Endothelial cell of umbilical vein (primary cell): ENCODE results near the gene TREM2. TPM values are rescaled to one million over a fixed set of nuclear protein-coding genes. Genes with fewer than 3 reads are reported as not detected.

Experiments used
- BruUV-seq: library from RNA; stranded (reverse); fragments of 400-500 nt; replicated peaks from 2 replicates; lab custom pipeline; 2021; lab: Mats Ljungman, UMichigan
- CTCF ChIA-PET: fragments of 300-600, 350-600 bp; sonication (Branson Sonifier 250); formaldehyde crosslinking; loops from one replicate; lab custom pipeline; 2021; ENCODE audit warnings: antibody characterized with exemption, inconsistent platforms; lab: Charles Lee
- POLR2A ChIA-PET: fragments of 300-600, 350-600 bp; sonication (Branson Sonifier 250); formaldehyde crosslinking; loops from one replicate; lab custom pipeline; 2021; ENCODE audit warnings: antibody characterized with exemption, inconsistent platforms; lab: Charles Lee
- DNase-seq: peaks from one replicate; pipeline ENCODE4 v3.0.0-alpha.2; 2011; ENCODE audit warnings: low read depth, low spot score
- FAIRE-seq: peaks from 2 replicates; lab custom pipeline; 2011; peaks lifted over from hg19 to GRCh38; lab: Jason Lieb, UNC
- H2AFZ ChIP-seq: 2 replicates; pipeline ENCODE4 v1.6.0; 2012; ENCODE audit warnings: low read depth, low read length, control low read depth, inconsistent platforms
- H3K27ac ChIP-seq: 2 replicates; pipeline ENCODE4 v1.5.1; 2011; ENCODE audit warnings: low read depth, mild to moderate bottlenecking, control low read depth, low read length, moderate library complexity; ENCODE audit not compliant: insufficient read depth
- H3K27me3 ChIP-seq, 2 experiments: 2 replicates each; pipeline versions ENCODE4 v1.6.0 to v1.6.1; 2011; ENCODE audit warnings: low read length in 2 of 2, mixed read lengths in 1 of 2; ENCODE audit not compliant: control insufficient read depth in 2 of 2, insufficient read depth in 2 of 2
- H3K36me3 ChIP-seq, 2 experiments: 2 replicates in 1 of 2; 3 replicates in 1 of 2; pipeline ENCODE4 v1.5.1; 2011; ENCODE audit warnings: low read length in 2 of 2, mild to moderate bottlenecking in 1 of 2, moderate library complexity in 1 of 2; ENCODE audit not compliant: control insufficient read depth in 2 of 2, insufficient read depth in 2 of 2; ENCODE audit errors: extremely low read depth in 1 of 2
- H3K4me1 ChIP-seq: 3 replicates; pipeline ENCODE4 v1.5.1; 2011; ENCODE audit warnings: mild to moderate bottlenecking, low read length; ENCODE audit not compliant: control insufficient read depth, insufficient read depth; ENCODE audit errors: extremely low read depth
- H3K4me2 ChIP-seq: 2 replicates; pipeline ENCODE4 v1.6.1; 2011; ENCODE audit warnings: low read length, control low read depth, mixed read lengths; ENCODE audit not compliant: insufficient read depth
- H3K4me3 ChIP-seq, 3 experiments: fragments of 200-600 bp in 1 of 3; sonication (generic), shearing (Covaris generic) in 1 of 3; replicated peaks in 1 of 3; 2 replicates each; pipeline ENCODE4 v1.5.1; 2011 to 2016; ENCODE audit warnings: control low read depth in 3 of 3, low read length in 3 of 3, mild to moderate bottlenecking in 2 of 3, inconsistent platforms in 1 of 3, low read depth in 1 of 3, moderate library complexity in 1 of 3; ENCODE audit not compliant: insufficient read depth in 1 of 3
- H3K79me2 ChIP-seq: 2 replicates; pipeline ENCODE4 v1.6.0; 2012; ENCODE audit warnings: low read length, inconsistent platforms; ENCODE audit not compliant: control insufficient read depth, insufficient read depth
- H3K9ac ChIP-seq: replicated peaks from 2 replicates; pipeline ENCODE3; 2011; ENCODE audit warnings: low read length, control low read depth; ENCODE audit not compliant: insufficient read depth; ENCODE audit errors: extremely low read depth
- H3K9me1 ChIP-seq: replicated peaks from 3 replicates; pipeline ENCODE4 v1.6.0; 2011; ENCODE audit warnings: mild to moderate bottlenecking, low read length; ENCODE audit not compliant: control insufficient read depth, insufficient read depth; ENCODE audit errors: extremely low read depth
- H3K9me3 ChIP-seq: replicated peaks from 2 replicates; pipeline ENCODE4 v1.5.1; 2012; ENCODE audit warnings: low read length, inconsistent platforms; ENCODE audit not compliant: control insufficient read depth, insufficient read depth
- H4K20me1 ChIP-seq: replicated peaks from 2 replicates; pipeline ENCODE3; 2011; ENCODE audit warnings: mild to moderate bottlenecking, low read length; ENCODE audit not compliant: control insufficient read depth, insufficient read depth; ENCODE audit errors: extremely low read depth
- CTCF ChIP-seq, 2 donors: IDR thresholded peaks; 1 replicate in 1 of 2; 2 replicates in 1 of 2; pipeline ENCODE4 v1.5.1; 2011; ENCODE audit warnings: low read length in 2 of 2, mild to moderate bottlenecking in 2 of 2, moderate library complexity in 2 of 2, control low read depth in 1 of 2, inconsistent platforms in 1 of 2, low read depth in 1 of 2; ENCODE audit not compliant: insufficient read depth in 1 of 2; ENCODE audit errors: extremely low read depth in 1 of 2
- EZH2 ChIP-seq: IDR thresholded peaks from 2 replicates; pipeline ENCODE4 v1.6.1; 2012; ENCODE audit warnings: borderline replicate concordance, low read depth, mild to moderate bottlenecking, moderate library complexity, low read length, inconsistent platforms; ENCODE audit not compliant: severe bottlenecking
- GATA2 ChIP-seq: IDR thresholded peaks from 2 replicates; pipeline ENCODE4 v1.7.0; 2011; ENCODE audit warnings: low read depth, mild to moderate bottlenecking, moderate library complexity, mixed read lengths, low read length; ENCODE audit not compliant: insufficient read length, insufficient read depth
- JUN ChIP-seq: IDR thresholded peaks from 2 replicates; pipeline ENCODE4 v1.6.1; 2011; ENCODE audit warnings: borderline replicate concordance, low read depth; ENCODE audit not compliant: insufficient read length, insufficient read depth
- MAX ChIP-seq: IDR thresholded peaks from 2 replicates; pipeline ENCODE4 v1.6.1; 2011; ENCODE audit not compliant: insufficient read depth, insufficient read length
- MYC ChIP-seq: IDR thresholded peaks from one replicate; pipeline ENCODE4 v1.6.1; 2011; ENCODE audit warnings: mild to moderate bottlenecking, low read depth, low read length
- dilution Hi-C: fragments of 300-500 bp; cut with MboI; formaldehyde crosslinking; loops from one replicate; pipeline ENCODE4 v1.15.0; 2019; ENCODE audit warnings: low sequenced_read_pairs; ENCODE audit not compliant: extremely low pct_ligation_motif_present
- intact Hi-C: fragments of 100-400 bp; cut with micrococcal nuclease; formaldehyde crosslinking; loops from one replicate; pipeline ENCODE4 v1.10.0; 2022
- polyA plus RNA-seq, 4 experiments: library from polyadenylated mRNA; depleted of rRNA in 3 of 4; stranded (reverse) in 3 of 4; unstranded in 1 of 4; fragments of >200 nt; gene quantifications; 2 replicates each; pipeline versions ENCODE4 v1.2.1 to v1.2.3, GENCODE V29; 2011 to 2012; ENCODE audit warnings: missing spikeins in 1 of 4
- total RNA-seq: library from RNA; stranded (reverse); gene quantifications from 2 replicates; pipeline ENCODE4 v1.2.3, GENCODE V29; 2021

TREM2 gene
- total and polyA plus RNA-seq, 2 donors (not counting 3 experiments of a cell fraction or from before 2014, with no cell fraction given), result not detected

- ChIA-PET CTCF (no interaction called here), POLR2A (no interaction called here)
- H3K4me3 ChIP-seq, result no peak overlapping the region
- dilution Hi-C loops, result no loop called here
- no peak overlapping the region for H2AFZ ChIP-seq
- H3K9ac ChIP-seq, result no peak overlapping the region
- intact Hi-C loops, result no loop called here
- H3K36me3 ChIP-seq, result no peaks in the 10 kb centered on the region
- H3K27ac ChIP-seq, result no peak overlapping the region
- no peaks in the 10 kb centered on the region for H3K9me3 ChIP-seq
- no TSS peak for BruUV-seq
- no peaks in the 10 kb centered on the region for H4K20me1 ChIP-seq
- H3K79me2 ChIP-seq, result no peaks in the 10 kb centered on the region
- TF ChIP-seq CTCF (IDR thresholded peaks at IDR 0.05; ENCODE audit: extremely low read depth in 1 of 2, insufficient read depth in 1 of 2, low read depth in 1 of 2, low read length in 2 of 2), result no peak
- no peak for TF ChIP-seq EZH2
- no peak for TF ChIP-seq MAX
- H3K4me1 ChIP-seq, result no peaks in the 10 kb centered on the region
- H3K27me3 ChIP-seq, result peaks cover 0 to 7% of the 10 kb centered on the region in 2 experiments
- no peak overlapping the region for H3K4me2 ChIP-seq
- DNase-seq, result no peak
- FAIRE-seq, result no peak
- H3K9me1 ChIP-seq, result no peaks in the 10 kb centered on the region
Measured at GRCh38 chr6:41194386-41194785, 31.5 kb upstream of the TREM2 start.

- no peaks in the 10 kb centered on the region for H3K9me3 ChIP-seq
- H4K20me1 ChIP-seq, result no peaks in the 10 kb centered on the region
- no peak overlapping the region for H3K9ac ChIP-seq
- DNase-seq, result no peak
- H3K79me2 ChIP-seq, result no peaks in the 10 kb centered on the region
- no peak for FAIRE-seq
- no TSS peak for BruUV-seq
- ChIA-PET POLR2A (no interaction called here), CTCF (no interaction called here)
- H3K36me3 ChIP-seq, result no peaks in the 10 kb centered on the region
- H3K9me1 ChIP-seq, result no peaks in the 10 kb centered on the region
- dilution Hi-C loops (no loop called here), intact Hi-C loops (no loop called here)
- H3K27ac ChIP-seq, result no peak overlapping the region
- peaks cover 0 to 7% of the 10 kb centered on the region in 2 experiments for H3K27me3 ChIP-seq
- no peak for TF ChIP-seq GATA2
- no peak for TF ChIP-seq EZH2
- no peak for TF ChIP-seq JUN
- no peak for TF ChIP-seq MYC
- no peaks in the 10 kb centered on the region for H3K4me1 ChIP-seq
- no peak overlapping the region for H3K4me2 ChIP-seq
- H2AFZ ChIP-seq, result no peak overlapping the region
- H3K4me3 ChIP-seq, result no peak overlapping the region
Measured at GRCh38 chr6:41193884-41194283, 31.0 kb upstream of the TREM2 start.
